Non-pigmented ciliary epithelial cell (primary cell): ENCODE results near the gene DHRS12.

ENCODE experiments used
- DNase-seq: peaks from one replicate; pipeline ENCODE4 v3.0.0-alpha.2; 2010; ENCODE audit warnings: low read depth

DHRS12 gene

GRCh38 chr13:51760592-51760991 is 43.4 kb downstream of the DHRS12 start:
- no peak for DNase-seq

- no peak for DNase-seq
These were observed 44.7 kb downstream of the DHRS12 start for GRCh38 chr13:51759240-51759639.

GRCh38 chr13:51758691-51759090 is 45.3 kb downstream of the DHRS12 start:
- no peak for DNase-seq

GRCh38 chr13:51756651-51757050 is 47.3 kb downstream of the DHRS12 start:
- no peak for DNase-seq

GRCh38 chr13:51747438-51748434 is 56.2 kb downstream of the DHRS12 start:
- DNase-seq: no peak

GRCh38 chr13:51746802-51747201 is 57.2 kb downstream of the DHRS12 start:
- DNase-seq: no peak

GRCh38 chr13:51745243-51745642 is 58.7 kb downstream of the DHRS12 start:
- no peak for DNase-seq

GRCh38 chr13:51742611-51743010 is 61.4 kb downstream of the DHRS12 start:
- no peak for DNase-seq

- no peak for DNase-seq
These were observed 61.9 kb downstream of the DHRS12 start for GRCh38 chr13:51742031-51742430.

GRCh38 chr13:51740698-51741097 is 63.3 kb downstream of the DHRS12 start:
- DNase-seq: no peak

GRCh38 chr13:51739027-51739764 is 64.8 kb downstream of the DHRS12 start:
- no peak for DNase-seq

- no peak for DNase-seq
These were observed 65.6 kb downstream of the DHRS12 start for GRCh38 chr13:51738226-51738905.

GRCh38 chr13:51737609-51738008 is 66.4 kb downstream of the DHRS12 start:
- no peak for DNase-seq

GRCh38 chr13:51734786-51735185 is 69.2 kb downstream of the DHRS12 start:
- DNase-seq: no peak

GRCh38 chr13:51733374-51734298 is 70.3 kb downstream of the DHRS12 start:
- no peak for DNase-seq

- DNase-seq: no peak
These were observed 72.2 kb downstream of the DHRS12 start for GRCh38 chr13:51731759-51732158.

GRCh38 chr13:51730927-51731326 is 73.0 kb downstream of the DHRS12 start:
- no peak for DNase-seq

- peak; percentile 74 for DNase-seq
These were observed 74.0 kb downstream of the DHRS12 start for GRCh38 chr13:51729866-51730553.

GRCh38 chr13:51728972-51729371 is 75.0 kb downstream of the DHRS12 start:
- DNase-seq: peak; percentile 68

- no peak for DNase-seq
These were observed 75.7 kb downstream of the DHRS12 start for GRCh38 chr13:51728275-51728673.
